ENCODE results near the gene BEST4. TPM values are rescaled to one million over a fixed set of nuclear protein-coding genes. Genes with fewer than 3 reads are reported as not detected.
"Not testable (repeated sequence)": the region's sequence is repeated elsewhere in the genome, so short reads cannot be mapped to it uniquely, and the experiment has no call there.

BEST4 gene
- total RNA-seq, 1 experiment from 2014 or later: not detected

- no peak for DNase-seq (ENCODE audit: low read depth in 1 of 2, low spot score in 2 of 2)
- Histone ChIP-seq H3K4me3 (no peak overlapping the region), H3K27me3 (replicated peaks) (no peaks in the 10 kb centered on the region), H3K36me3 (peaks cover 53% of the 10 kb centered on the region), H3K9me3 (replicated peaks) (no peaks in the 10 kb centered on the region), H3K4me1 (replicated peaks) (peaks cover 50% of the 10 kb centered on the region), H3K27ac (no peak overlapping the region)
Observed at GRCh38 chr1:44802306-44803061, 14.5 kb upstream of the BEST4 start.

DNA sequence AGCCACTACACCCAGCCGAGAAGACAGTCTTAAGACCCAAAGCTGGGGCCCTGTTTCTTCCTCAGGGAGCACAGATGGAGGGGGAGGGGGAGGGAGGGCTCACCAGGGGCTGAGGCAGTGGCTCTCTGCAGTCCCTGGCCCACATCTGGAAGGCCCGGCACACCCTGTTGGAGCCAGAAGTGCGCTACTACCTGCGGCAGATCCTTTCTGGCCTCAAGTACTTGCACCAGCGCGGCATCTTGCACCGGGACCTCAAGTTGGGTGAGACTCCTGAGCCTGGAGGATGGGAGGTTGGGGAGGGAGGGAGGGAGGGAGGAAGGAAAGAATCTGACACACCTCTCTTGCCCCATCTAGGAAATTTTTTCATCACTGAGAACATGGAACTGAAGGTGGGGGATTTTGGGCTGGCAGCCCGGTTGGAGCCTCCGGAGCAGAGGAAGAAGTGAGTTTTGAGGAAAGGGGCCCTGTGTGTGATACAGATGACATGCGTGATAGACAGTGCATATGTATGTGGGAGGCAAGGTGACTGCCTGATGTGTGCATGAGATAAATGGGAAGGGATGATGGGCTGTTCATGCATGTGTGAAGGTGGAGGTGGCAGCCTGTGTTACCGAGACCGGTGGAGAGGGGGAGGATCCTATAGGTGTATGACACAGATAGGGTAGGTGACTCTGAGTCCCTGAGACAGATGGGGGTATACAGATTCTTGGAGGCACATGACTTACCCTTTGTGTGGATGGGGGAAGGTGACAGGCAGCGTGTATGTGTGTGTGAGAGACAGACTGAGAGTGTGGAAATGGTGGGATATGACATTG lies 13.7 kb upstream of the BEST4 start:
- Histone ChIP-seq H3K4me1 (replicated peaks) (peaks cover 43% of the 10 kb centered on the region), H3K4me3 (no peak overlapping the region; the same call in 1 of the 2 replicates), H3K9me3 (replicated peaks) (no peaks in the 10 kb centered on the region), H3K27me3 (replicated peaks) (no peaks in the 10 kb centered on the region), H3K27ac (no peak overlapping the region), H3K36me3 (peaks cover 50% of the 10 kb centered on the region)
- DNase-seq (ENCODE audit: low read depth in 1 of 2, low spot score in 2 of 2): no peak

GRCh38 chr1:44799770-44800584 lies 12.0 kb upstream of the BEST4 start, which contains the start of gene PLK3:
TSS of gene PLK3 (plus strand) at chr1:44800377. CDS start at chr1:44800464, 87 bp downstream.
- H3K27ac ChIP-seq: peak within 1 kb of the TSS; percentile 53
- H3K4me1 ChIP-seq (replicated peaks): peaks cover 36% of the 10 kb centered on the region
- peaks cover 34% of the 10 kb centered on the region for H3K36me3 ChIP-seq
- H3K27me3 ChIP-seq (replicated peaks): no peaks in the 10 kb centered on the region
- DNase-seq (ENCODE audit: low read depth in 1 of 2, low spot score in 2 of 2): peak; percentile 98 to 99
- no peaks in the 10 kb centered on the region for H3K9me3 ChIP-seq (replicated peaks)
- H3K4me3 ChIP-seq: peak within 1 kb of the TSS; percentile 79

- DNase-seq (ENCODE audit: low read depth in 1 of 2, low spot score in 2 of 2): no peak
- Histone ChIP-seq H3K4me3 (no peak overlapping the region), H3K36me3 (peaks cover 24% of the 10 kb centered on the region), H3K27ac (no peak overlapping the region), H3K4me1 (replicated peaks) (peaks cover 36% of the 10 kb centered on the region), H3K9me3 (replicated peaks) (no peaks in the 10 kb centered on the region), H3K27me3 (replicated peaks) (no peaks in the 10 kb centered on the region)
Observed at GRCh38 chr1:44798481-44799365, 10.8 kb upstream of the BEST4 start.

- H3K4me3 ChIP-seq; DNase-seq (ENCODE audit: low read depth in 1 of 2, low spot score in 2 of 2); H3K27me3 ChIP-seq (replicated peaks); H3K27ac ChIP-seq; H3K9me3 ChIP-seq (replicated peaks): not testable (repeated sequence)
- Histone ChIP-seq H3K4me1 (replicated peaks) (peaks cover 36% of the 10 kb centered on the region), H3K36me3 (peaks cover 15% of the 10 kb centered on the region)
Observed at GRCh38 chr1:44797886-44798285, 9.9 kb upstream of the BEST4 start.

- Histone ChIP-seq H3K36me3 (no peaks in the 10 kb centered on the region), H3K9me3 (replicated peaks) (no peaks in the 10 kb centered on the region), H3K27me3 (replicated peaks) (no peaks in the 10 kb centered on the region), H3K27ac (no peak overlapping the region), H3K4me1 (replicated peaks) (peaks cover 3% of the 10 kb centered on the region), H3K4me3 (no peak overlapping the region)
- no peak for DNase-seq (ENCODE audit: low read depth in 1 of 2, low spot score in 2 of 2)
Observed at GRCh38 chr1:44792736-44793502, 4.9 kb upstream of the BEST4 start.

- Histone ChIP-seq H3K27ac (no peak overlapping the region), H3K4me1 (replicated peaks) (peaks cover 2% of the 10 kb centered on the region; the same call in 1 of the 2 replicates), H3K4me3 (no peak overlapping the region), H3K27me3 (replicated peaks) (no peaks in the 10 kb centered on the region), H3K9me3 (replicated peaks) (no peaks in the 10 kb centered on the region), H3K36me3 (no peaks in the 10 kb centered on the region)
- no peak for DNase-seq (ENCODE audit: low read depth in 1 of 2, low spot score in 2 of 2)
Observed at GRCh38 chr1:44790968-44791801, 3.2 kb upstream of the BEST4 start.

DNA sequence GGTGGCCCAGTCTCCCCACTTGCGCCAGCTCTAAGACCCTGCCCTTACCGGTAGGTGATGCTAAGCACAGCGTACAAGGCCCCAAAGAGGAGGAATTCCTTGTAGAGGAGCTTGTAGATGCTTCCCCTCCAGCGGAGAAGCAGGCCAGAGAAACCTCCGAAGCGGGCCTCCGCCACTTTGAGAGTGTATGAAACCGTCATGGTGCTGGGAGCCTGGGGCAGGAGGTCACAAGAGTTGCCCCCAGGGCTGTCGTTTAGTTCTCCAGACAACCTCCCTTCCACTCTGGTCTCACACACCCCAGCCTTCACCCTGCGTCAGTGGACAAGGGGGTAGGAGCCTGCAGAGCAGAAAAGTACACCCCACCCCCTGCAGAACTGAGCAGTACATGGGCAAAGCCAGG lies 464 bp downstream of the BEST4 start:
- Histone ChIP-seq H3K36me3 (peaks cover 5% of the 10 kb centered on the region; the same call in 1 of the 2 replicates), H3K4me1 (replicated peaks) (peaks cover 11% of the 10 kb centered on the region), H3K9me3 (replicated peaks) (no peaks in the 10 kb centered on the region), H3K27me3 (replicated peaks) (0 out of 2 replicates have a peak, but pooled peaks cover 2% of the 10 kb centered on the region), H3K27ac (no peak overlapping the region), H3K4me3 (no peak overlapping the region)
- no peak for DNase-seq (ENCODE audit: low read depth in 1 of 2, low spot score in 2 of 2)

GRCh38 chr1:44786841-44787426 lies 1.0 kb downstream of the BEST4 start:
- 0 out of 2 replicates have a peak, but pooled peaks cover 2% of the 10 kb centered on the region for H3K27me3 ChIP-seq (replicated peaks)
- peaks cover 8% of the 10 kb centered on the region for H3K36me3 ChIP-seq
- no peak overlapping the region for H3K4me3 ChIP-seq
- no peak for DNase-seq (ENCODE audit: low read depth in 1 of 2, low spot score in 2 of 2)
- H3K4me1 ChIP-seq (replicated peaks): peaks cover 11% of the 10 kb centered on the region
- H3K9me3 ChIP-seq (replicated peaks): no peaks in the 10 kb centered on the region
- H3K27ac ChIP-seq: no peak overlapping the region

- H3K4me3 ChIP-seq: no peak overlapping the region
- peaks cover 11% of the 10 kb centered on the region for H3K4me1 ChIP-seq (replicated peaks)
- H3K27me3 ChIP-seq (replicated peaks): 0 out of 2 replicates have a peak, but pooled peaks cover 2% of the 10 kb centered on the region
- peak in 1 of 2 experiments; percentile 30 for DNase-seq (ENCODE audit: low read depth in 1 of 2, low spot score in 2 of 2)
- H3K9me3 ChIP-seq (replicated peaks): no peaks in the 10 kb centered on the region
- peaks cover 15% of the 10 kb centered on the region for H3K36me3 ChIP-seq
- no peak overlapping the region for H3K27ac ChIP-seq
Observed at GRCh38 chr1:44786138-44786840, 1.7 kb downstream of the BEST4 start.
